Stomach smooth muscle (tissue), 2 donors: ENCODE results near the gene NOL4.

ENCODE experiments used
- H3K27ac ChIP-seq: one replicate; pipeline ENCODE4 v1.7.0; 2013; ENCODE audit warnings: mild to moderate bottlenecking, low read length, inconsistent platforms
- H3K27me3 ChIP-seq, 2 donors: one replicate each; pipeline ENCODE4 v1.7.0; 2013; ENCODE audit warnings: low read length in 2 of 2; ENCODE audit not compliant: insufficient read depth in 2 of 2, control insufficient read depth in 1 of 2
- H3K36me3 ChIP-seq, 2 donors: one replicate each; pipeline ENCODE4 v1.7.0; 2013; ENCODE audit warnings: low read length in 2 of 2; ENCODE audit not compliant: control insufficient read depth in 2 of 2, insufficient read depth in 2 of 2
- H3K4me1 ChIP-seq: one replicate; pipeline ENCODE4 v1.7.0; 2013; ENCODE audit warnings: low read length; ENCODE audit not compliant: control insufficient read depth, insufficient read depth
- H3K4me3 ChIP-seq, 2 donors: one replicate each; pipeline ENCODE4 v1.7.0; 2013; ENCODE audit warnings: low read length in 2 of 2
- H3K9ac ChIP-seq, 2 donors: one replicate each; pipeline ENCODE4 v1.7.0; 2013; ENCODE audit warnings: low read length in 2 of 2, mild to moderate bottlenecking in 1 of 2
- H3K9me3 ChIP-seq, 2 donors: one replicate each; pipeline ENCODE4 v1.7.0; 2013; ENCODE audit warnings: low read length in 2 of 2; ENCODE audit not compliant: control insufficient read depth in 2 of 2
- donor health status: healthy.
- donor health status: Pancreatic carcinoma.

NOL4 gene

DNA sequence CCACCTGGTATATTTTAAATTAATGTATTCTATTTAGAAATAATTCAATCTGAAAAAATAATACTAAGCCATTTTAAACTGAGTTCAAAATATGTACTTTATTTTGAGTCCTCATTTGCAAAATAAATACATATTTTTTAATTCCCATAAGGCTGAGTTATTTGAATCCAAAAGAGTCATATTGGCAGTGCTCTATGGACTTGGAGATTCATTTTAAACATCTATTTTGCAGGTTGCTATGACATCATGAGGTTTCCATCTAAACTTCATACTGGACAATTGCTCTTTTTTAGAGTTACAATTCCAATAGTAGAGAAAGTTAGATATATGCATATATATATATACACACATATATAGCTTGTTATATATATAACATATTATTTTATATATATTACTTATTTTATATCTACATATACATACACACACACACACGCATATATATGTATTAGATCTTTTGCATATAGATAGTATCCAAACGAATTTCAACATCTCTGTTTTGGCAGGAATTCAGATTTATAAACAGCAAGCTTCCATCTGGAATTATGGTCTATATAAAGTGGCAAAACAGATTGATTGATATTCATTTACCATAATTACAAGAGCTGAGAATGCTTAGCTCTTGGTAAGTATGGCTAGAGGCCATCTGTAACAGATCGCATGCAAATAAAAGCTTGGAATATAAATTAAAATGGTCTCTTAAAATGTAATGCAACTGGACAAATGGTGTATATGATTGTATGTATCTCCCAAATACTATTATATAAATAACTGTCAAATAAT is 34.9 kb downstream of the NOL4 start:
- H3K9me3 ChIP-seq: no peaks in the 10 kb centered on the region
- H3K36me3 ChIP-seq: no peaks in the 10 kb centered on the region
- H3K4me1 ChIP-seq: no peaks in the 10 kb centered on the region
- no peaks in the 10 kb centered on the region for H3K27me3 ChIP-seq
- no peak overlapping the region for H3K4me3 ChIP-seq
- H3K9ac ChIP-seq: no peak overlapping the region
- no peak overlapping the region for H3K27ac ChIP-seq
